HG03097 (cell line): Measurements from ENCODE around the gene ZNF382.
"Not testable (repeated sequence)": the region's sequence is repeated elsewhere in the genome, so short reads cannot be mapped to it uniquely, and the experiment has no call there.

Source experiments
- ATAC-seq: cut with Tn5 transposase; IDR thresholded peaks from one replicate; pipeline ENCODE4 v1.9.1; 2021; ENCODE audit not compliant: unreplicated experiment, low FRiP score

The ZNF382 gene

GRCh38 chr19:36605101-36605876, at the start of gene ZNF382:
TSS of gene ZNF382 (plus strand) at chr19:36605313. CDS start at chr19:36609915, 4,602 bp downstream.
- peak; percentile 57 for ATAC-seq

- no peak for ATAC-seq
Measured at GRCh38 chr19:36564391-36564790, 40.7 kb upstream of the ZNF382 start.

- ATAC-seq, result no peak
Measured at GRCh38 chr19:36572593-36573019, 32.5 kb upstream of the ZNF382 start.

GRCh38 chr19:36573020-36573894, 31.9 kb upstream of the ZNF382 start, which contains the start of gene ZNF529:
TSS of gene ZNF529 (minus strand) at chr19:36573292. CDS start at chr19:36572346, 946 bp downstream.
- ATAC-seq, result peak; percentile 87

- ATAC-seq, result peak; percentile 12
Measured at GRCh38 chr19:36573895-36574720, 31.0 kb upstream of the ZNF382 start.

GRCh38 chr19:36574741-36575140, 30.4 kb upstream of the ZNF382 start:
- no peak for ATAC-seq

GRCh38 chr19:36577271-36577996, 27.7 kb upstream of the ZNF382 start:
- no peak for ATAC-seq

- no peak for ATAC-seq
Measured at GRCh38 chr19:36579255-36579654, 25.9 kb upstream of the ZNF382 start.

- ATAC-seq, result not testable (repeated sequence)
Measured at GRCh38 chr19:36602681-36603080, 2.4 kb upstream of the ZNF382 start.

- peak; percentile 56 for ATAC-seq
Measured at GRCh38 chr19:36604656-36605100, 435 bp upstream of the ZNF382 start.

GRCh38 chr19:36605877-36606478, 865 bp downstream of the ZNF382 start:
- peak; percentile 14 for ATAC-seq

- no peak for ATAC-seq
Measured at GRCh38 chr19:36627057-36627456, 21.9 kb downstream of the ZNF382 start.

- ATAC-seq, result no peak
Measured at GRCh38 chr19:36635342-36635741, 30.2 kb downstream of the ZNF382 start.

- ATAC-seq, result no peak
Measured at GRCh38 chr19:36638862-36639510, 33.9 kb downstream of the ZNF382 start.

GRCh38 chr19:36646746-36647145, 41.6 kb downstream of the ZNF382 start:
- no peak for ATAC-seq

GRCh38 chr19:36652958-36653357, 47.8 kb downstream of the ZNF382 start:
- ATAC-seq, result no peak

- no peak for ATAC-seq
Measured at GRCh38 chr19:36665832-36666231, 60.7 kb downstream of the ZNF382 start.

GRCh38 chr19:36668646-36669045, 63.5 kb downstream of the ZNF382 start:
- no peak for ATAC-seq

GRCh38 chr19:36672368-36672767, 67.3 kb downstream of the ZNF382 start:
- ATAC-seq, result no peak
